ENCODE results near the gene FIS1. TPM values are rescaled to one million over a fixed set of nuclear protein-coding genes. Genes with fewer than 3 reads are reported as not detected.

Gene FIS1
- total and polyA plus RNA-seq, 2 experiments from 2014 or later: 130 to 131 TPM

- no peak for ATAC-seq
- H3K4me1 Mint-ChIP-seq: peaks cover 29% of the 10 kb centered on the region
These were observed 3.2 kb downstream of the FIS1 start for GRCh38 chr7:101241443-101242349.

GRCh38 chr7:101241015-101241363 is 3.9 kb downstream of the FIS1 start:
- ATAC-seq (no peak), DNase-seq (ENCODE audit: low spot score) (no peak)
- H3K4me3 ChIP-seq: no peak overlapping the region
- Mint-ChIP-seq H3K9me3 (no peaks in the 10 kb centered on the region), H3K4me1 (peaks cover 29% of the 10 kb centered on the region), H3K4me3 (no peak overlapping the region), H3K27me3 (ENCODE audit: insufficient read depth, low read depth, poor library complexity) (peaks cover 28% of the 10 kb centered on the region), H3K27ac (no peak overlapping the region; the same call in 1 of the 2 replicates), H3K36me3 (ENCODE audit: low read depth) (peaks cover 29% of the 10 kb centered on the region)
- H3K4me2 ChIP-seq: no peak overlapping the region
- no peak overlapping the region for H2AFZ ChIP-seq
- peaks cover 36% of the 10 kb centered on the region for H3K4me1 ChIP-seq (ENCODE audit: insufficient read depth)
- peaks cover 31% of the 10 kb centered on the region for H3F3A ChIP-seq (replicated peaks; ENCODE audit: low read depth)
- peaks cover 20% of the 10 kb centered on the region for H3K79me2 ChIP-seq (replicated peaks; ENCODE audit: insufficient read depth)
- no peaks in the 10 kb centered on the region for H3K9me2 ChIP-seq (ENCODE audit: insufficient read depth)
- no peaks in the 10 kb centered on the region for H3K36me3 ChIP-seq (ENCODE audit: insufficient read depth)
- peaks cover 6% of the 10 kb centered on the region for H4K20me1 ChIP-seq (replicated peaks; ENCODE audit: insufficient read depth)
- H3K27me3 ChIP-seq (ENCODE audit: insufficient read depth): no peaks in the 10 kb centered on the region
- no peak overlapping the region for H3K27ac ChIP-seq (ENCODE audit: low read depth)
- no peak for TF ChIP-seq ZNF462 (CRISPR knock-in tag; IDR thresholded peaks at IDR 0.05)
- no peak for TF ChIP-seq NANOG (IDR thresholded peaks at IDR 0.05; ENCODE audit: borderline replicate concordance)
- no peak for TF ChIP-seq EZH2 (IDR thresholded peaks at IDR 0.05; ENCODE audit: low read depth, unreplicated experiment)
- no peak for TF ChIP-seq POLR2AphosphoS5 (IDR thresholded peaks at IDR 0.05; ENCODE audit: low read depth)
- no peak for TF ChIP-seq EZH2phosphoT487 (IDR thresholded peaks at IDR 0.05; ENCODE audit: unreplicated experiment)
- TF ChIP-seq CREB1 (CRISPR knock-in tag; IDR thresholded peaks at IDR 0.05; ENCODE audit: low read depth): no peak
- no peak for TF ChIP-seq ZNF331 (CRISPR knock-in tag; IDR thresholded peaks at IDR 0.05; ENCODE audit: low read depth)
- TF ChIP-seq ZNF114 (CRISPR knock-in tag; IDR thresholded peaks at IDR 0.05): no peak
- no peak for TF ChIP-seq CTCF (conservative IDR thresholded peaks at IDR 0.05; ENCODE audit: low read depth in 2 of 2)

More at GRCh38 chr7:101241443-101242349, 3.2 kb downstream of the FIS1 start:
- TF ChIP-seq CREB1 (CRISPR knock-in tag; IDR thresholded peaks at IDR 0.05; ENCODE audit: low read depth) (no peak), EZH2phosphoT487 (IDR thresholded peaks at IDR 0.05; ENCODE audit: unreplicated experiment) (no peak)
- Histone ChIP-seq H2AFZ (no peak overlapping the region), H3K27ac (ENCODE audit: low read depth) (peak overlapping the region; percentile 50; the same call in 1 of the 2 replicates), H3K36me3 (ENCODE audit: insufficient read depth) (no peaks in the 10 kb centered on the region), H3K4me2 (no peak overlapping the region), H3K4me1 (ENCODE audit: insufficient read depth) (peaks cover 36% of the 10 kb centered on the region), H3F3A (replicated peaks; ENCODE audit: low read depth) (peaks cover 33% of the 10 kb centered on the region), H3K79me2 (replicated peaks; ENCODE audit: insufficient read depth) (peaks cover 26% of the 10 kb centered on the region), H3K9me2 (ENCODE audit: insufficient read depth) (no peaks in the 10 kb centered on the region), H3K4me3 (no peak overlapping the region), H4K20me1 (replicated peaks; ENCODE audit: insufficient read depth) (peaks cover 6% of the 10 kb centered on the region), H3K27me3 (ENCODE audit: insufficient read depth) (no peaks in the 10 kb centered on the region)
- H3K27ac Mint-ChIP-seq: no peak overlapping the region; the same call in 1 of the 2 replicates
- H3K9me3 Mint-ChIP-seq: no peaks in the 10 kb centered on the region
- peaks cover 25% of the 10 kb centered on the region for H3K36me3 Mint-ChIP-seq (ENCODE audit: low read depth)
- peaks cover 26% of the 10 kb centered on the region for H3K27me3 Mint-ChIP-seq (ENCODE audit: insufficient read depth, low read depth, poor library complexity)
- DNase-seq (ENCODE audit: low spot score): no peak
- H3K4me3 Mint-ChIP-seq: no peak overlapping the region
